Stomach smooth muscle (tissue), 2 donors: ENCODE measurements around the gene CEP131.
"Not testable (repeated sequence)": the region's sequence is repeated elsewhere in the genome, so short reads cannot be mapped to it uniquely, and the experiment has no call there.

Experiments
- H3K27ac ChIP-seq: one replicate; pipeline ENCODE4 v1.7.0; 2013; ENCODE audit warnings: mild to moderate bottlenecking, low read length, inconsistent platforms
- H3K27me3 ChIP-seq, 2 donors: one replicate each; pipeline ENCODE4 v1.7.0; 2013; ENCODE audit warnings: low read length in 2 of 2; ENCODE audit not compliant: insufficient read depth in 2 of 2, control insufficient read depth in 1 of 2
- H3K36me3 ChIP-seq, 2 donors: one replicate each; pipeline ENCODE4 v1.7.0; 2013; ENCODE audit warnings: low read length in 2 of 2; ENCODE audit not compliant: control insufficient read depth in 2 of 2, insufficient read depth in 2 of 2
- H3K4me1 ChIP-seq: one replicate; pipeline ENCODE4 v1.7.0; 2013; ENCODE audit warnings: low read length; ENCODE audit not compliant: control insufficient read depth, insufficient read depth
- H3K4me3 ChIP-seq, 2 donors: one replicate each; pipeline ENCODE4 v1.7.0; 2013; ENCODE audit warnings: low read length in 2 of 2
- H3K9ac ChIP-seq, 2 donors: one replicate each; pipeline ENCODE4 v1.7.0; 2013; ENCODE audit warnings: low read length in 2 of 2, mild to moderate bottlenecking in 1 of 2
- H3K9me3 ChIP-seq, 2 donors: one replicate each; pipeline ENCODE4 v1.7.0; 2013; ENCODE audit warnings: low read length in 2 of 2; ENCODE audit not compliant: control insufficient read depth in 2 of 2
- donor health status: healthy.
- donor health status: Pancreatic carcinoma.

The CEP131 gene

GRCh38 chr17:81231121-81231645, 8.4 kb upstream of the CEP131 start:
- no peak overlapping the region for H3K4me3 ChIP-seq
- no peaks in the 10 kb centered on the region for H3K27me3 ChIP-seq
- no peak overlapping the region for H3K27ac ChIP-seq
- no peaks in the 10 kb centered on the region for H3K9me3 ChIP-seq
- peaks cover 4 to 17% of the 10 kb centered on the region in 2 donors for H3K36me3 ChIP-seq
- peaks cover 5% of the 10 kb centered on the region for H3K4me1 ChIP-seq
- H3K9ac ChIP-seq = no peak overlapping the region

- Histone ChIP-seq H3K9ac (no peak overlapping the region), H3K27ac (no peak overlapping the region), H3K4me1 (no peaks in the 10 kb centered on the region), H3K4me3 (no peak overlapping the region), H3K36me3 (peaks cover 4 to 17% of the 10 kb centered on the region in 2 donors), H3K27me3 (no peaks in the 10 kb centered on the region), H3K9me3 (no peaks in the 10 kb centered on the region)
Observed at GRCh38 chr17:81230043-81230820, 7.5 kb upstream of the CEP131 start.

DNA sequence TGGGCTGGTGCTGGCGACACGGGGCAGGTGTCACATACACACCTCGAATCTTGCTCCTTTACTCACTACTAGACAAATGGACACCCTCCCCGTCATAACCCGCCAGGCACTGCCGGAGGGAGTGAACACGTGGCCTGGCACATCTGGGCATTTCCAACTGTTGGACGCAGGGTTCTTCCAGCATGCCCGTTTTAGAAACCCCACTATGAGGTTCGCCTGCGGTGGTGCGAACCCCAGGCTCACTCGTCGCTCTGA, 6.8 kb upstream of the CEP131 start:
- Histone ChIP-seq H3K9me3 (no peaks in the 10 kb centered on the region), H3K9ac (no peak overlapping the region), H3K36me3 (peaks cover 4 to 17% of the 10 kb centered on the region in 2 donors), H3K27me3 (no peaks in the 10 kb centered on the region), H3K4me3 (no peak overlapping the region), H3K27ac (no peak overlapping the region), H3K4me1 (no peaks in the 10 kb centered on the region)

DNA sequence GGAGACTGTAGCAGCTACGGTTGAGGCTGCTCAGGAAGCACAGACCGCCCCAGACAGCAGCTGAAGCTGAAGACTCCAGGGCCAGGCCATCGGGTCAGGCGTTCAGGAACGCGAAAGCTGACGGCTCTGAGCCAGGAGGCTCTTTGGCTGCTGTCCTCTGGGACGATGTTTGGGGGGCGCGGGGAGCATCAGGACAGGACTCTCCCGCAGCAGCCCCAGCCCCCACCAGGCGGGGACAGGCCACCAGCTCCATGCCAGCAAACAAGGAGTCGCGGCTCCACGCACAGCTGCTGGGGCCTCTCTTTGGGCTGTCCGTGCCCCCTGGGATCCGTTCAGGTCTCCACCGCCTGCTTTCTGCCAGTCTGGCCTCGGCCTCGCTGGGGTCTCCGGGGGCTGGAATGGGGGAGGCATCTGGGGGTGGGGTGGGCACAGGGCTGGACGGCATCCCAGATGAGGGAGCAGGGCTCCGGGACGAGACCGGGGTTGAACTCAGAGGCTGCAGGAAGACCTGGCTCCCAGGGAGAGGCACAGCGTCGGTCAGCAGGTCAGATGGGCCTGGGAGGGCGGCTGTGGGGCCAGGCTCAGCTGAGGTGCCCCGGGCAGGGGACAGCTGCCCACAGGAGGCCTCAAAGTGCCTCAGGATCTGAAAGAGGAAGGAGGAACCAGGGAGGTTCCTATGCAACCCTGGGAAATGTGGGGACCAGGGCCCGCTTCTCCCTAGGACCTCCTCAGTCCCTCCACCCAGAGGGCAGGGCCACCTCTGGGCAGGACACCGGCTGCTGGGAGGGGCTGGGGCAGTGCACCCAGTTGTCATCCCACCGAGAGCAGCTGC, 6.3 kb upstream of the CEP131 start:
- no peak overlapping the region for H3K9ac ChIP-seq
- H3K36me3 ChIP-seq = peaks cover 4 to 17% of the 10 kb centered on the region in 2 donors
- no peak overlapping the region for H3K27ac ChIP-seq
- no peaks in the 10 kb centered on the region for H3K4me1 ChIP-seq
- H3K9me3 ChIP-seq = no peaks in the 10 kb centered on the region
- H3K27me3 ChIP-seq = no peaks in the 10 kb centered on the region
- no peak overlapping the region for H3K4me3 ChIP-seq

GRCh38 chr17:81228420-81228819, 5.7 kb upstream of the CEP131 start:
- H3K4me1 ChIP-seq = peaks cover 4% of the 10 kb centered on the region
- no peaks in the 10 kb centered on the region for H3K27me3 ChIP-seq
- no peak overlapping the region for H3K4me3 ChIP-seq
- peaks cover 4 to 17% of the 10 kb centered on the region in 2 donors for H3K36me3 ChIP-seq
- no peaks in the 10 kb centered on the region for H3K9me3 ChIP-seq
- H3K9ac ChIP-seq = no peak overlapping the region
- no peak overlapping the region for H3K27ac ChIP-seq

DNA sequence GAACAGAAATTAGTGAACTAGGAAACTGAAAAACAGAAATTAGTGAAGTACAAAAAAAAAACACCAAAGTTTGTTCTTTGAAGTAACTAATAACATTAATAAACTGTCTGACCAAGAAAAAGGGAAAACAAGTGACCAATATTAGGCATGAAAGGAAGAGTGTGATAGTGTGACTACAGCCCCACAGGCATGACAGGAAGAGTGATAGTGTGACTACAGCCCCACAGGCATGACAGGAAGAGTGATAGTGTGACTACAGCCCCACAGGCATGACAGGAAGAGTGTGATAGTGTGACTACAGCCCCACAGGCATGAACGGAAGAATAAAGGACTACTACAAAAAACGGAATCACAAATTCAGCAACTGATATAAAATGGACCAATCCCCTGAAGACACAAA, 4.9 kb upstream of the CEP131 start:
- H3K9ac ChIP-seq, H3K4me3 ChIP-seq, H3K9me3 ChIP-seq, H3K4me1 ChIP-seq, H3K27me3 ChIP-seq, H3K27ac ChIP-seq: not testable (repeated sequence)
- peaks cover 4 to 17% of the 10 kb centered on the region in 2 donors for H3K36me3 ChIP-seq

- Histone ChIP-seq H3K36me3 (peaks cover 0 to 4% of the 10 kb centered on the region in 2 donors), H3K4me1 (peaks cover 23% of the 10 kb centered on the region), H3K9ac (peak overlapping the region; percentile 2 to 59), H3K27ac (no peak overlapping the region), H3K9me3 (no peaks in the 10 kb centered on the region), H3K27me3 (no peaks in the 10 kb centered on the region), H3K4me3 (peak overlapping the region; percentile 62 to 75)
Observed at GRCh38 chr17:81223762-81224130, 981 bp upstream of the CEP131 start.

- Histone ChIP-seq H3K9me3 (no peaks in the 10 kb centered on the region), H3K4me3 (peak overlapping the region; percentile 54 to 75), H3K27ac (no peak overlapping the region), H3K36me3 (no peaks in the 10 kb centered on the region), H3K27me3 (no peaks in the 10 kb centered on the region), H3K9ac (peak overlapping the region; percentile 57 to 58), H3K4me1 (peaks cover 23% of the 10 kb centered on the region)
Observed at GRCh38 chr17:81222620-81222905, 202 bp downstream of the CEP131 start.

DNA sequence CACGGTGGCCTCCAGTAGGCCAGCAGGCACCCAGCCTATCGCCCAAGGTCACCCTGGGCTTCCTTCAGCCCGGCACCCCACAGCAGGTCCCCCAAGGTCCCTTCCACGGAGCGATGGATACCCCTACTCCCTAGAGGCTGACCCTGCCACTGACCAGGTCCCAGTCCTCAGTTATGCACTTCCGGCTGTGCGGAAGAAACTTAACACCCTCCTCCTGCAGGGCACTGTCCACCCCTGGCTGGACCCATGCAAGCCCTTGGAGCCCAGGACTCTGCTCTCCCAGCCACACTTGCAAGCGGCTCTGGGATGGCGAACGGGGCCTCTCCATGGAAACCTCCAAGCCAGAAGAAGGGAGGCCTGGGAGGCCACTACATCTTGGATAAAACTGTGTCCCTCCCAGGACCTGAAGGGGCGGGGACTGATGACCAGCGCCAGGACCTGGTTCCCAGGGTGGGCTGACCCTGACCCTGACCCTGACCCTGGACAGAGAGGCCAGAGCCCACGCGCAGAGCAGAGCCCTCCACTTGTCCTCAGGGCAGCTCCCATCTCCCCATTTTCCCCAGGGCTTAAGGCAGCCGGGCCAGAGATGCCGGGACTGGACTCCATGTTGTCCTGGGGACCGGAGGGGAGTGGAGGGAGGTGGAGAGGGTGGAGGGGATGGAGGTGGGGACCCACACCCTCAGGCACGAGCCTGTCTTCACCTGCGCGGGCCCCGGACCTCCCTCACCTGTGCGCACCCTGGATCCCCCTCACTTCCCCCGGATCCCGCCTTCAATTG, 734 bp downstream of the CEP131 start:
- H3K36me3 ChIP-seq = no peaks in the 10 kb centered on the region
- H3K4me3 ChIP-seq = peak overlapping the region; percentile 54 to 75
- no peaks in the 10 kb centered on the region for H3K27me3 ChIP-seq
- peak overlapping the region; percentile 57 to 58 for H3K9ac ChIP-seq
- no peaks in the 10 kb centered on the region for H3K9me3 ChIP-seq
- H3K27ac ChIP-seq = no peak overlapping the region
- H3K4me1 ChIP-seq = peaks cover 23% of the 10 kb centered on the region

DNA sequence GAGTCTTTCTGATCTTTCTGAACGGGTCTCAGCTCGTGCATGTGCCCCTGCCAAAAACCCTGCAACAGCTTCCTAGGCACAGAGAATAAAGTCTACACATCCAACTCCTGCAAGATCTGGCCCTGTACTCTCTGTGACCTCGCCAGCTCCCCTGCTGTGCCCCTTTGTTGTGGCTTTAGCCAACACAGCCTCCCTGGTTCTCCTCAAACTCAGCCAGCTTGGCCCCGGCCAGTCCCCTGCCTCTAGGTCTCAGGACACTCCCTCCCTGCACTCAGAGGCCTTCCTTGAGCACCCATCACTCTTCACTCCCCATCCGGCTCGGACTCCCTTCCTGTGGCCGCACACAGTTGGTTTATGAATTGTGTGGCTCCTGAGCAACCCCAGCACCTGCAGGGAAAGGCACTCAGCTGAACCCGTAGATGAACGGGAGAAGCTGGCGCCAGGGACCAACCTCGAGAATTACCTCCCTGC, 1.4 kb downstream of the CEP131 start:
- Histone ChIP-seq H3K36me3 (peaks cover 0 to 3% of the 10 kb centered on the region in 2 donors), H3K9me3 (no peaks in the 10 kb centered on the region), H3K27ac (no peak overlapping the region), H3K9ac (no peak overlapping the region), H3K4me3 (peak overlapping the region in 1 of 2 donors; percentile 75), H3K4me1 (peaks cover 23% of the 10 kb centered on the region), H3K27me3 (no peaks in the 10 kb centered on the region)
